ENCODE data around the gene TGFBR1.

GRCh38 chr9:99130069-99130468 is 25.2 kb downstream of the TGFBR1 start:
- TF ChIP-seq CTCF (IDR thresholded peaks at IDR 0.05): no peak
- TF ChIP-seq POLR2A (IDR thresholded peaks at IDR 0.05): no peak
- TF ChIP-seq POLR2AphosphoS5 (IDR thresholded peaks at IDR 0.05): no peak
- TF ChIP-seq EP300 (IDR thresholded peaks at IDR 0.05): no peak
